HepG2 (cell line): ENCODE data around the gene DHRS11. TPM values are rescaled to one million over a fixed set of nuclear protein-coding genes. Genes with fewer than 3 reads are reported as not detected.
A peak's percentile ranks its signal among the peaks of the same experiment; 100 is the strongest.

ENCODE experiments used
- ATAC-seq: fragments of 200-7000 bp; cut with Tn5 transposase; 3 replicates; pipeline ENCODE4 v1.9.1; 2020; ENCODE audit warnings: mild to moderate bottlenecking, moderate library complexity
- BruUV-seq: library from RNA; stranded (reverse); fragments of 400-500 nt; replicated peaks from 2 replicates; lab custom pipeline; 2021; lab: Mats Ljungman, UMichigan
- CTCF ChIA-PET: fragments of 300-600 bp; formaldehyde crosslinking; extraction: SDS; loops from one replicate; lab custom pipeline; 2021; ENCODE audit warnings: low total read pairs, inconsistent platforms, low intra/inter-chr PET ratio; lab: Yijun Ruan, JAX
- POLR2A ChIA-PET: fragments of 350-600 bp; sonication (Branson Sonifier 250); formaldehyde crosslinking; loops from one replicate; lab custom pipeline; 2020; ENCODE audit warnings: antibody characterized with exemption, inconsistent platforms; lab: Yijun Ruan, JAX
- DNase-seq: peaks from one replicate; pipeline ENCODE4 v3.0.0-alpha.2; 2015; ENCODE audit warnings: low spot score
- FAIRE-seq: peaks from 3 replicates; lab custom pipeline; 2011; peaks lifted over from hg19 to GRCh38; lab: Jason Lieb, UNC
- H2AFZ ChIP-seq: one replicate; pipeline ENCODE4 v1.6.1; 2011; ENCODE audit warnings: low read length, inconsistent platforms
- H3K27ac ChIP-seq: fragments of 300-600 bp; 3 replicates; pipeline ENCODE4 v1.8.0; 2011; ENCODE audit warnings: mixed run types, mild to moderate bottlenecking, mixed read lengths, low read length, inconsistent platforms; ENCODE audit not compliant: insufficient read depth; ENCODE audit errors: extremely low read length
- H3K27me3 ChIP-seq, 2 experiments: fragments of 200-600 bp in 1 of 2; 2 replicates in 1 of 2; 3 replicates in 1 of 2; pipeline versions ENCODE4 v1.6.0 to v1.8.0; 2011; ENCODE audit warnings: low read length in 2 of 2, mild to moderate bottlenecking in 2 of 2, moderate library complexity in 2 of 2, inconsistent platforms in 1 of 2; ENCODE audit not compliant: insufficient read depth in 2 of 2, control insufficient read depth in 1 of 2
- H3K36me3 ChIP-seq, 2 experiments: fragments of 200-600 bp in 1 of 2; replicated peaks in 1 of 2; 2 replicates in 1 of 2; 3 replicates in 1 of 2; pipeline versions ENCODE4 v1.5.1 to v1.8.0; 2011; ENCODE audit warnings: low read length in 2 of 2, inconsistent platforms in 1 of 2; ENCODE audit not compliant: insufficient read depth in 2 of 2, control insufficient read depth in 1 of 2
- H3K4me1 ChIP-seq: 2 replicates; pipeline ENCODE4 v1.5.1; 2012; ENCODE audit warnings: low read length, inconsistent platforms; ENCODE audit not compliant: insufficient read depth
- H3K4me2 ChIP-seq: 2 replicates; pipeline ENCODE4 v1.6.0; 2011; ENCODE audit warnings: low read depth, low read length, inconsistent platforms
- H3K4me3 ChIP-seq, 3 experiments: fragments of 200-600 bp in 1 of 3; sonication (generic), shearing (Covaris generic) in 1 of 3; replicated peaks in 1 of 3; 2 replicates each; pipeline ENCODE4 v1.5.1; 2011 to 2016; ENCODE audit warnings: low read length in 3 of 3, inconsistent platforms in 2 of 3, low read depth in 2 of 3, mild to moderate bottlenecking in 2 of 3, control low read depth in 1 of 3, mixed read lengths in 1 of 3; ENCODE audit not compliant: insufficient read depth in 1 of 3
- H3K79me2 ChIP-seq: one replicate; pipeline ENCODE4 v1.6.1; 2011; ENCODE audit warnings: low read length, inconsistent platforms; ENCODE audit not compliant: insufficient read depth
- H3K9ac ChIP-seq: 2 replicates; pipeline ENCODE4 v1.6.0; 2011; ENCODE audit warnings: mild to moderate bottlenecking, low read depth, low read length, inconsistent platforms; ENCODE audit not compliant: insufficient read depth
- H3K9me3 ChIP-seq: 2 replicates; pipeline ENCODE4 v1.5.1; 2012; ENCODE audit warnings: mild to moderate bottlenecking, low read length
- H4K20me1 ChIP-seq: 2 replicates; pipeline ENCODE4 v1.6.0; 2011; ENCODE audit warnings: inconsistent platforms, mild to moderate bottlenecking, low read length, moderate library complexity; ENCODE audit not compliant: insufficient read depth
- EHMT2 ChIP-seq: fragments of 200-600 bp; sonication (generic); IDR thresholded peaks from 2 replicates; pipeline ENCODE4 v1.7.0; 2017; ENCODE audit warnings: antibody characterized with exemption, low read depth, low read length, borderline replicate concordance
- HMGXB3 ChIP-seq: sonication (generic); formaldehyde crosslinking; IDR thresholded peaks from 2 replicates; pipeline ENCODE4 v1.4.0; 2020; ENCODE audit warnings: missing genetic modification reagents, borderline replicate concordance
- MAX ChIP-seq: IDR thresholded peaks from 2 replicates; pipeline ENCODE4 v1.6.1; 2012; ENCODE audit warnings: inconsistent platforms
- MED1 ChIP-seq: sonication (generic); formaldehyde crosslinking; IDR thresholded peaks from 2 replicates; pipeline ENCODE4 v1.4.0; 2020; ENCODE audit warnings: missing genetic modification reagents
- MTF2 ChIP-seq: sonication (generic); formaldehyde crosslinking; IDR thresholded peaks from 2 replicates; pipeline ENCODE4 v1.5.0; 2020; ENCODE audit warnings: missing genetic modification reagents, borderline replicate concordance
- NKX3-1 ChIP-seq: sonication (generic); formaldehyde crosslinking; IDR thresholded peaks from 2 replicates; pipeline ENCODE4 v1.5.0; 2020; ENCODE audit warnings: missing genetic modification reagents
- PBX3 ChIP-seq: sonication (generic); formaldehyde crosslinking; IDR thresholded peaks from 2 replicates; pipeline ENCODE4 v1.8.1; 2023; ENCODE audit warnings: missing genetic modification reagents, inconsistent platforms, borderline replicate concordance
- PRDM15 ChIP-seq: sonication (generic); formaldehyde crosslinking; IDR thresholded peaks from 2 replicates; pipeline ENCODE4 v1.4.0; 2020; ENCODE audit warnings: missing genetic modification reagents
- RFX5 ChIP-seq: IDR thresholded peaks from 2 replicates; pipeline ENCODE4 v1.6.1; 2011; ENCODE audit warnings: low read depth, low read length, improper control_type of control experiment
- RNF2 ChIP-seq: fragments of 450-650 bp; conservative IDR thresholded peaks from 2 replicates; pipeline ENCODE4 v1.6.1; 2016; ENCODE audit warnings: low read depth
- ZC3H4 ChIP-seq: sonication (generic); formaldehyde crosslinking; IDR thresholded peaks from 2 replicates; pipeline ENCODE4 v1.4.0; 2020; ENCODE audit warnings: missing genetic modification reagents, borderline replicate concordance
- ZNF263 ChIP-seq: sonication (generic); formaldehyde crosslinking; IDR thresholded peaks from 2 replicates; pipeline ENCODE4 v1.4.0; 2020; ENCODE audit warnings: missing genetic modification reagents
- ZNF766 ChIP-seq: sonication (generic); formaldehyde crosslinking; IDR thresholded peaks from 2 replicates; pipeline ENCODE4 v1.5.0; 2020; ENCODE audit warnings: missing genetic modification reagents, borderline replicate concordance
- ZSCAN12 ChIP-seq: sonication (generic); formaldehyde crosslinking; IDR thresholded peaks from 2 replicates; pipeline ENCODE4 v1.9.0; 2021; ENCODE audit warnings: mild to moderate bottlenecking, missing genetic modification reagents
- WGBS: methylation state at CpG from one replicate; pipeline ENCODE4 v1.1.6; 2017; ENCODE audit warnings: low lambda C conversion rate; 5-methylcytosine and 5-hydroxymethylcytosine counted together
- in situ Hi-C: cut with HindIII; loops from 2 replicates; pipeline ENCODE4 v1.10.0; 2017; ENCODE audit warnings: low pct_unique_long_range_greater_than_20kb; ENCODE audit not compliant: extremely low pct_ligation_motif_present
- intact Hi-C: fragments of 100-400 bp; cut with micrococcal nuclease; formaldehyde crosslinking; loops from one replicate; pipeline ENCODE4 v1.10.0; 2022; ENCODE audit not compliant: unreplicated experiment
- polyA plus RNA-seq, 8 experiments: library from polyadenylated mRNA; depleted of rRNA in 3 of 8; stranded (reverse) in 7 of 8; unstranded in 1 of 8; fragments of >200 nt; fragmentation: Illumina TruSeq in 4 of 8; extraction: Trizol in 4 of 8; gene quantifications; 2 replicates each; pipeline versions ENCODE4 v1.2.1 to v1.2.3, GENCODE V29; 2011 to 2016; ENCODE audit warnings: low read depth in 4 of 8, missing spikeins in 1 of 8, mixed read lengths in 1 of 8; ENCODE audit not compliant: insufficient read depth in 1 of 8
- total RNA-seq, 5 experiments: library from RNA; depleted of rRNA; stranded (reverse); fragments of >200 nt; fragmentation: Illumina TruSeq; extraction: Trizol; gene quantifications; 2 replicates each; pipeline ENCODE4 v1.2.3, GENCODE V29; 2016; ENCODE audit warnings: low read depth in 1 of 5

Gene DHRS11
- total and polyA plus RNA-seq, 2 of the 13 experiments (the other 11 are each of a cell fraction or from before 2014, with no cell fraction given) = 28.4 to 41.9 TPM

GRCh38 chr17:36600936-36601302 lies 9.2 kb downstream of the DHRS11 start:
- peak overlapping the region; percentile 42 for H2AFZ ChIP-seq
- POLR2A ChIA-PET = interaction anchor here (0.8 to 5.7 kb wide), 10 partner anchors 9 to 467 kb away, joined by 3 to 71 read pairs (median 6); partner anchors contain the start of genes DHRS11, GGNBP2, MYO19 and PIGW
- FAIRE-seq (no peak), ATAC-seq (peak; percentile 23), DNase-seq (no peak)
- H4K20me1 ChIP-seq = peaks cover 7% of the 10 kb centered on the region; the same call in 1 of the 2 replicates
- H3K9me3 ChIP-seq = no peaks in the 10 kb centered on the region
- H3K4me2 ChIP-seq = peak overlapping the region; percentile 99
- CTCF ChIA-PET = no interaction called here
- H3K9ac ChIP-seq = peak overlapping the region; percentile 90
- H3K27me3 ChIP-seq = no peaks in the 10 kb centered on the region; a peak in 1 of 5 replicates
- peaks cover 1 to 6% of the 10 kb centered on the region in 2 experiments; a peak in 3 of 5 replicates for H3K36me3 ChIP-seq
- WGBS = 36% methylated on average over 10 of the region's 10 CpGs
- H3K4me3 ChIP-seq = peak overlapping the region; percentile 71 to 90 (median 72); a peak in 5 of 6 replicates
- BruUV-seq = TSS peak; percentile 82
- H3K4me1 ChIP-seq = peaks cover 42% of the 10 kb centered on the region
- H3K27ac ChIP-seq = peak overlapping the region; percentile 91
- in situ Hi-C loops (loop anchor here (25.0 kb wide), 1 partner anchor 636 kb away; no protein-coding TSS in a partner anchor), intact Hi-C loops (no loop called here)
- peaks cover 23% of the 10 kb centered on the region for H3K79me2 ChIP-seq
- TF ChIP-seq ZNF766 (CRISPR knock-in tag) (no peak), ZSCAN12 (no peak), ZC3H4 (CRISPR knock-in tag) (peak; percentile 4; the same call in 1 of the 2 replicates), MED1 (CRISPR knock-in tag) (no peak), ZNF263 (CRISPR knock-in tag) (no peak), RNF2 (no peak), MTF2 (peak; percentile 14; the same call in 1 of the 2 replicates), HMGXB3 (CRISPR knock-in tag) (no peak), MAX (no peak), PRDM15 (CRISPR knock-in tag) (no peak), NKX3-1 (no peak), EHMT2 (no peak), RFX5 (0 out of 2 replicates have a peak, but pooled peaks have one; percentile 25), PBX3 (CRISPR knock-in tag) (no peak)
